Natural killer cell (primary cell): ENCODE data around the gene SRPX2. TPM values are rescaled to one million over a fixed set of nuclear protein-coding genes. Genes with fewer than 3 reads are reported as not detected.

ENCODE experiments used
- ATAC-seq, 3 donors: fragments of 150-1000 bp in 2 of 3; fragments of 200-7000 bp in 1 of 3; cut with Tn5 transposase; 1 replicate in 1 of 3; 2 replicates in 2 of 3; pipeline ENCODE4 v1.10.0; 2021; ENCODE audit warnings: mild to moderate bottlenecking in 2 of 3, moderate library complexity in 2 of 3
- DNase-seq, 2 donors: peaks; one replicate each; pipeline versions ENCODE4 v3.0.0 to v3.0.0-alpha.2; 2013 to 2021; ENCODE audit warnings: mixed read lengths in 1 of 2
- H3K27ac ChIP-seq: one replicate; pipeline ENCODE4 v1.5.1; 2013; ENCODE audit warnings: mild to moderate bottlenecking, low read length
- H3K27me3 ChIP-seq: one replicate; pipeline ENCODE4 v1.6.1; 2013; ENCODE audit warnings: low read length; ENCODE audit not compliant: control insufficient read depth, insufficient read depth
- H3K36me3 ChIP-seq: one replicate; pipeline ENCODE4 v1.6.1; 2013; ENCODE audit warnings: low read length; ENCODE audit not compliant: control insufficient read depth, insufficient read depth
- H3K4me1 ChIP-seq: one replicate; pipeline ENCODE4 v1.6.1; 2013; ENCODE audit warnings: low read length; ENCODE audit not compliant: control insufficient read depth, insufficient read depth
- H3K4me3 ChIP-seq: one replicate; pipeline ENCODE4 v1.5.1; 2013; ENCODE audit warnings: low read length
- H3K9me3 ChIP-seq: one replicate; pipeline ENCODE4 v1.6.1; 2013; ENCODE audit warnings: low read length; ENCODE audit not compliant: control insufficient read depth, insufficient read depth
- H3K27ac Mint-ChIP-seq, 2 donors: one replicate each; pipeline ENCODE4 v1.8.0; 2022; ENCODE audit warnings: mild to moderate bottlenecking in 2 of 2, mixed read lengths in 2 of 2, moderate library complexity in 1 of 2
- H3K27me3 Mint-ChIP-seq, 2 donors: one replicate each; pipeline ENCODE4 v1.8.0; 2022; ENCODE audit warnings: low read depth in 2 of 2, mixed read lengths in 2 of 2
- H3K36me3 Mint-ChIP-seq: one replicate; pipeline ENCODE4 v1.8.0; 2022; ENCODE audit warnings: mixed read lengths
- H3K4me1 Mint-ChIP-seq, 2 donors: one replicate each; pipeline ENCODE4 v1.8.0; 2022; ENCODE audit warnings: mixed read lengths in 2 of 2
- H3K4me3 Mint-ChIP-seq: one replicate; pipeline ENCODE4 v1.8.0; 2022; ENCODE audit warnings: mild to moderate bottlenecking, moderate library complexity, mixed read lengths
- H3K9me3 Mint-ChIP-seq, 2 donors: one replicate each; pipeline ENCODE4 v1.8.0; 2022; ENCODE audit warnings: mixed read lengths in 2 of 2
- WGBS: methylation state at CpG from one replicate; pipeline ENCODE4 v1.1.7; 2013; ENCODE audit warnings: missing lambda C conversion rate; ENCODE audit not compliant: insufficient coverage; 5-methylcytosine and 5-hydroxymethylcytosine counted together
- intact Hi-C: fragments of 100-400 bp; cut with micrococcal nuclease; formaldehyde crosslinking; loops from one replicate; pipeline ENCODE4 v1.14.2; 2022
- total RNA-seq, 4 donors: library from RNA; stranded (reverse); fragments of 120-200 nt in 1 of 4; gene quantifications; one replicate each; pipeline versions ENCODE4 v1.2.3 to v1.2.4, GENCODE V29; 2013 to 2022
- TF ChIP-seq, protein P1 (sequence below): fragments of 200-600 bp; IDR thresholded peaks from one replicate; pipeline ENCODE4 v1.8.0; 2022; ENCODE audit warnings: antibody characterized with exemption

The SRPX2 gene
- total RNA-seq, 3 donors from 2014 or later (not counting 1 experiment from before 2014, with no cell fraction given), result not detected

DNA sequence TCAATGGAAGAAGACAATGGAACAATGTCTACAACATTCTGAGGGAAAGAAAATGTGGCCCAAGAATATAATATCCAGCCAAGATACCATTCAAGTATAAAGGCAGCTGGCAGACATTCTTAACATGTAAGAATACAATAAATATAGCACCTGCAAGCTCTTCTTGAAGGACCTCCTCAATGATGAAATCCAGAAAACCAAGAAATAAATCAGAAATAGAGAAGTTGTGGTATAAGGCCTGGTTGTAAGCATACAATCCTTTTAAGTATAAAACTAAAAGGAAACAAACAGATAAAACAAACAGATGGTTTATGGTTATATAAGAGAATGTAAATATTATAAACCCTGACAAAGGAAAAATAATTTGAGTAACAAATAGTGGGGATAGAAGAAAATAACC, 54.6 kb downstream of the SRPX2 start:
- no peaks in the 10 kb centered on the region for H3K9me3 Mint-ChIP-seq
- no peaks in the 10 kb centered on the region for H3K9me3 ChIP-seq
- peaks cover under 1 to 9% of the 10 kb centered on the region in 2 donors for H3K27me3 Mint-ChIP-seq
- DNase-seq, result no peak
- intact Hi-C loops, result no loop called here
- H3K36me3 ChIP-seq, result no peaks in the 10 kb centered on the region
- H3K27ac ChIP-seq, result no peak overlapping the region
- H3K4me1 ChIP-seq, result no peaks in the 10 kb centered on the region
- H3K4me3 Mint-ChIP-seq, result no peak overlapping the region
- H3K27me3 ChIP-seq, result no peaks in the 10 kb centered on the region
- no peaks in the 10 kb centered on the region for H3K4me1 Mint-ChIP-seq
- H3K27ac Mint-ChIP-seq, result no peak overlapping the region
- ATAC-seq, result no peak
- no peak overlapping the region for H3K4me3 ChIP-seq
- TF ChIP-seq, protein P1, sequence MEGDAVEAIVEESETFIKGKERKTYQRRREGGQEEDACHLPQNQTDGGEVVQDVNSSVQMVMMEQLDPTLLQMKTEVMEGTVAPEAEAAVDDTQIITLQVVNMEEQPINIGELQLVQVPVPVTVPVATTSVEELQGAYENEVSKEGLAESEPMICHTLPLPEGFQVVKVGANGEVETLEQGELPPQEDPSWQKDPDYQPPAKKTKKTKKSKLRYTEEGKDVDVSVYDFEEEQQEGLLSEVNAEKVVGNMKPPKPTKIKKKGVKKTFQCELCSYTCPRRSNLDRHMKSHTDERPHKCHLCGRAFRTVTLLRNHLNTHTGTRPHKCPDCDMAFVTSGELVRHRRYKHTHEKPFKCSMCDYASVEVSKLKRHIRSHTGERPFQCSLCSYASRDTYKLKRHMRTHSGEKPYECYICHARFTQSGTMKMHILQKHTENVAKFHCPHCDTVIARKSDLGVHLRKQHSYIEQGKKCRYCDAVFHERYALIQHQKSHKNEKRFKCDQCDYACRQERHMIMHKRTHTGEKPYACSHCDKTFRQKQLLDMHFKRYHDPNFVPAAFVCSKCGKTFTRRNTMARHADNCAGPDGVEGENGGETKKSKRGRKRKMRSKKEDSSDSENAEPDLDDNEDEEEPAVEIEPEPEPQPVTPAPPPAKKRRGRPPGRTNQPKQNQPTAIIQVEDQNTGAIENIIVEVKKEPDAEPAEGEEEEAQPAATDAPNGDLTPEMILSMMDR, result no peak
- H3K36me3 Mint-ChIP-seq, result no peaks in the 10 kb centered on the region

DNA sequence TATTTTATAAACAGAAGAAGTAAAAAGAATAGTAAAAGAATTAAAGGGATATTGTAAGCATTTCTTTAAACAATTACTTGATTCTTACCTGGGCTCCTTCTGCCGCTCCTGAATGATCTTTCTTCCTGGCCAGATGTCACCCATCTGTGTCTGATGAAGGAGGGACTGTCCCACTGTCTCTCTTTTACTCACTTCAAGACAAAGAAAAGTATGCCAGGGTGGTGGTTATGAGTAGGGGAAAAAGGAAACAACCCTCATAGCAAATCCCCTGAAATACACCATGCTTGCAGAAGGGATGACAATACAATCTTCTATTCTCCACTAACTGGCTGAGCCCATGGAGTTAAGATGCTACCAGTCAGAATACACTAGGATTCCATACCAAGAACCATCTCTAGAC, 56.8 kb downstream of the SRPX2 start:
- Histone ChIP-seq H3K4me1 (no peaks in the 10 kb centered on the region), H3K36me3 (no peaks in the 10 kb centered on the region), H3K27me3 (no peaks in the 10 kb centered on the region), H3K9me3 (no peaks in the 10 kb centered on the region), H3K4me3 (no peak overlapping the region), H3K27ac (no peak overlapping the region)
- intact Hi-C loops, result no loop called here
- Mint-ChIP-seq H3K36me3 (no peaks in the 10 kb centered on the region), H3K27ac (no peak overlapping the region), H3K27me3 (peaks cover 4 to 7% of the 10 kb centered on the region in 2 donors), H3K4me3 (no peak overlapping the region), H3K9me3 (no peaks in the 10 kb centered on the region), H3K4me1 (no peaks in the 10 kb centered on the region)
- DNase-seq, result no peak
- no peak for ATAC-seq
- TF ChIP-seq, protein P1, result no peak
- no CpG with 5 or more reads among the region's 1 CpG for WGBS

- Histone ChIP-seq H3K27ac (no peak overlapping the region), H3K4me1 (no peaks in the 10 kb centered on the region), H3K36me3 (no peaks in the 10 kb centered on the region), H3K4me3 (no peak overlapping the region), H3K27me3 (no peaks in the 10 kb centered on the region), H3K9me3 (no peaks in the 10 kb centered on the region)
- Mint-ChIP-seq H3K9me3 (no peaks in the 10 kb centered on the region), H3K4me3 (no peak overlapping the region), H3K27ac (no peak overlapping the region), H3K4me1 (no peaks in the 10 kb centered on the region), H3K27me3 (peaks cover 8 to 36% of the 10 kb centered on the region in 2 donors), H3K36me3 (no peaks in the 10 kb centered on the region)
- TF ChIP-seq, protein P1, result no peak
- ATAC-seq, result no peak
- no peak for DNase-seq
- 0% methylated on average over 1 of the region's 3 CpGs for WGBS
- intact Hi-C loops, result no loop called here
Observed at GRCh38 chrX:100704581-100705203, 60.7 kb downstream of the SRPX2 start.

DNA sequence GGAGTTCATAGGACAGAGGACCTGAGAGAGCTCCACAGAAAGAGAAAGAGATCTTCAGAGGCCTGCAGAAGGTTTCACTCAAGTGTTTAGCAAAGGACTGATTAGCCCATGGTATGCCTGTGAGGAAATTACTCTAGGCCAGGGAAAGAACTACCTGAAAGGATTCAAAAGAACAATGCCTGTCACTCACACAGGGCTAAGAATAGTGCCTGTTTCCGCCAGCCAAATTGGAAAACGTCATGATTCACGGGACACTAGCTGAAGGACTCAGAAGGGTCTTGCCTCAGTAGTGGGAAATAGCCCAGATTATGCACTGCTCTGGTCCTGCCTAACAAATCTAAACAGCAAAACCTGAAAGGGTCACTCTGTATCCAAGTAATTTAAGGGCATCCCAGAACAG, 66.8 kb downstream of the SRPX2 start:
- no peaks in the 10 kb centered on the region for H3K27me3 ChIP-seq
- Mint-ChIP-seq H3K4me3 (no peak overlapping the region), H3K36me3 (no peaks in the 10 kb centered on the region), H3K9me3 (no peaks in the 10 kb centered on the region), H3K27me3 (peaks cover 3 to 40% of the 10 kb centered on the region in 2 donors), H3K4me1 (no peaks in the 10 kb centered on the region), H3K27ac (no peak overlapping the region)
- no peak overlapping the region for H3K4me3 ChIP-seq
- no peak overlapping the region for H3K27ac ChIP-seq
- intact Hi-C loops, result no loop called here
- H3K36me3 ChIP-seq, result no peaks in the 10 kb centered on the region
- H3K9me3 ChIP-seq, result no peaks in the 10 kb centered on the region
- ATAC-seq, result no peak
- 83% methylated on average over 3 of the region's 3 CpGs for WGBS
- H3K4me1 ChIP-seq, result no peaks in the 10 kb centered on the region
- no peak for DNase-seq
- TF ChIP-seq, protein P1, result no peak
